DMS53 treated with DMSO at 0.1 percent for 48 hours (cell line): ENCODE data around the gene FXYD3.

Source experiments
- DNase-seq: peaks from one replicate; lab custom pipeline; 2025; ENCODE audit not compliant: unreplicated experiment; lab: John Stamatoyannopoulos, UW

The FXYD3 gene

DNA sequence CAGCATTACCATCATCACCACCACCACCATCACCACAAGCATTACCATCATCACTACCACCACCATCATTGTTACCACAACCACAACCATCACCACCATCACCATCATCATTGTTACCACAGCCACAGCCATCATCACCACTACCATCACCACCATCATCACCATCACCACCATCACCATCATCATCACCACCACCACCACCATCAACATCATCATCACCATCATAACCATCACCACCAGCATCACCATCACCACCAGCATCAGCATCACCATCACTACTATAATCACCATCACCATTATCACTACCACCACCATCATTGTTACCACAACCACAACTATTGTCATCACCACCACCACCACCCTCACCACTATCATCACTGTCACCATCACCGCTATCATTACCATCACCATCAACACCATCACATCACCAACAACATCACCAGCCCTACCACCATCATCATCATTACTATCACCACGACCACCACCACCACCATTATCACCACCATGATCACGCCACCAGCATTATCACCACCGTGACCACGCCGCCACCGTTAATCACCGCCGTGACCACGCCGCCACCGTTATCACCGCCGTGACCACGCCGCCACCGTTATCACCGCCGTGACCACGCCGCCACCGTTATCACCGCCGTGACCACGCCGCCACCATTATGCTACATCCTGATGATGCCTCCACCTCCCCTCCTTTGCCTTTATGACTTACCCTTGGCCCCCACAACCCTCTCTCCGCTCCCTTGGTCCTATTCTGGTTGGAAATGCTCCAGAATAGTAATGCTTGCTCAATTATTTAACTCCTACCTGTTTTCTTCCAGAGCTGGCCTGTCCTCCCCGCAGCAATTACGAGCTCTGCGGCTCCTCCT, 10.0 kb upstream of the FXYD3 start:
- DNase-seq = no peak

GRCh38 chr19:35106291-35106583, 9.4 kb upstream of the FXYD3 start:
- DNase-seq = no peak

- DNase-seq = no peak
These were observed 8.6 kb upstream of the FXYD3 start for GRCh38 chr19:35106898-35107541.

- no peak for DNase-seq
These were observed 8.1 kb upstream of the FXYD3 start for GRCh38 chr19:35107545-35107944.

DNA sequence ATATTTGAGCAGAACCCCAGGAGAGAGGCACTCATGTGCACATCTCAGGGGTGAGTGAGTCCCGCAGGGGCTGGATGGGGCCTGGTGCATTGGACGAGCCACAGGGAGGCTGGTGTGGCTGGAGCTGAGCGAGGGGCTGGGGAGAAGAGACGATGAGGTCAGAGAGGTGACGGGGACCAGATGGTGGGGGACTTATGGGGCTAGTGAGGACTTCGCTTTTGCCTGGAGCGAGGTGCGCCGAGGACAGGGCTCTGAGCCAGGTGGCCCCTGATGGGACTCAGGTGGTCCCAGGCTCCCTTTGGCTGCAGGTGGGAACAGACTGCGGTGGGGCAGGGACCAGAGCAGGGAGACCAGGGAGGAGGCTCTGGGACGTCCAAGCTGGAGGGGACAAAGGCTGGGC, 6.9 kb upstream of the FXYD3 start:
- DNase-seq = no peak

DNA sequence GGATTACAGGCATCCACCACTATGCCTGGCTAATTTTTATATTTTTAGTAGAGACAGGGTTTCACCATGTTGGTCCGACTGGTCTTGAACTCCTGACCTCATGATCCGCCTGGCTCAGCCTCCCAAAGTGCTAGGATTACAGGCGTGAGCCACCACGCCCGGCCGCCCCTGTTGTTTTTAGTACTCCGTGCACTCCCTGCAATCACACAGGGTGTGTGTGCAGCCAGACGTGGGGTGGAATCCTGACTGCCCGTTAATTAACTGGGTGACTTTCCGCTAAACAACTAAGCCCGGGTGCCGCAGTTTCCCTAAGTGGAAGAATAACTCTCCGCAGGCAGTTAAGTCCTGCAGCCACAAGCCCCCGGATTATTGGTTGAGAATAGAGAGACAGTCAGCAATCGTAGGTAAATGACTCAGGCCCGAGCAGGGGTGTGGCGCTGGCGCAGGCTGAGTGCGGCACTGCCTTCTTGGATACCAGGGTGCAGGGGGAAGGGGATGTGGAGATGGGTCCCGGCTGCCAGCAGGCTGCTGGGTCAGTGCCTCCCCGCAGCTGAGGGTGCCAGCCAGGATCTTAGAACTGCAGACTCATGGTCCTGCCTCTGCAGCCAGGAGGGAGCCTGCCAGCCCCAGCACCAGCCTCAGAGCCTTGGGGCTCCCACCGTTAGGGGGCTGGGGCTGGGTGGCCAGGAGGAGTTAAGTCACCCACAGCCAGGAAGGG, 6.1 kb upstream of the FXYD3 start:
- DNase-seq = no peak

DNA sequence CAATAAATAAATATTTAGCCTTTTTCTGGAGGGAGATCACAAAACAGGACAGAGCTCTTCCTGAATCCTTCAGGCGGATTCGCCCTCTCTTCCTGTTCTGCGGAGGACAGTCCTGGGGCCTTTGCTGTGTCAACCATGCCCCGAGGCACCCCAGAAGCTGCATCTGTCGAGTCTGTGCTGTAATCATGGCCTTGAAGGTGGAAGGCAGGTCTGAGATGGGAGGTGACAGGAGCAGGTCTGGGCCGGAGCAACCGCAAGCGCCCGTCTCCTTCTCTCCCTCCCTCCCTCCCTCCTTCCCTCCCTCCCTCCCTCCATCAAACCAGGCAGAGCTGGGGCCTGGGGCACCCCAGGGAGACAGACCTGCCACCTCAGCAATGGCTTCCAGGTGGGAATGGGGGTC, 4.6 kb upstream of the FXYD3 start:
- no peak for DNase-seq

DNA sequence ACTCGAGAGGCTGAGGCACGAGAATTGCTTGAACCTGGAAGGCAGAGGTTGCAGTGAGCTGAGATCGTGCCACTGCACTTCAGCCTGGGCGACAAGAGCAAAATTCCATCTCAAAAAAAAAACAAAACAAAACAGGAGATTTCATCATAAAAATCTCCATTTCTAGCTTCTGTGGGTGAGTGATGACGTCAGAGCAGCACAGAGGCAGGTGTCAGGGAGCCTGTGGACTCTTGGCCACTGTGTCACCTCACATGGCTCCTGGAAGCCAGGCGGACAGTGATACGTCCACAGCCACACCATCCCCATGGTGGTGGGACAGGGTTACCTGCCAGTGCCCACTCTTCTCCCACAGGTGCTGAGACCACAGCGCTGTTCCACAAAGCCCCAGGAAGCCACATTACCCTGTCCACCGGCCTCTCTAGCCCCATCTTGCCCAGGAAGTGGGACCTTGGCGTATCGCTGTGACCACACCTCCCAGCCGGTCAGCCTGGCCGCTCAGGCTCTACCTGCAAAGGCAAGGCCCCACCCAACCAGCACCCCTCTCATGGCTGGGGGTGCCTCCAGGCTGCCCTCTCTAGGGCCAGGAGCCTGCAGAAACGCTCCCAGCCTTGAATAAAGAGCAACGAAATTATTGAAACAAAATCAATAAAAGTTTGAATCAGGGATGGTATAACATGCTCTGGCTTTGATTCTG, 2.5 kb upstream of the FXYD3 start:
- DNase-seq = no peak

- peak; percentile 25 for DNase-seq
These were observed 1.1 kb upstream of the FXYD3 start for GRCh38 chr19:35114353-35115176.

GRCh38 chr19:35116072-35116801, 614 bp downstream of the FXYD3 start:
- DNase-seq = no peak

DNA sequence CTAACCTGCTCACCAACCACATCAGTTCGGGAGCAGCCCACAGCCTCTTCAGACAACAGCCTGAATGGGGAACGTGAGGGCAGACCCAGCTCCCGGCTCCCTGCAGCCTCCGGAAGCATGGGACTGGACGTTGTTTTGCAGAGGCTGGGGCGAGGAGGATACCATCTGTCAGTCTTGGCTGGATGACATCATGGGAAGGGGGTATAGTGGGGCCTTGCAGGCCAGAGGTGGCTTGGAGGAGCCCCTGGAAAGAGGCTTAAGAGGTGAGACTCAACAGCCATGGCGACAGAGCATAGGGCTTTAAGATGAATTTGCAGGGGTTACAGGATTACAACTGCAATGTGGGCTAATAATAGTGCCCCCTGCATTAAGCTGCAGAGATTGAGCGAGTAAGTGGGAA, 1.5 kb downstream of the FXYD3 start:
- DNase-seq = no peak

- no peak for DNase-seq
These were observed 2.2 kb downstream of the FXYD3 start for GRCh38 chr19:35117799-35118198.

DNA sequence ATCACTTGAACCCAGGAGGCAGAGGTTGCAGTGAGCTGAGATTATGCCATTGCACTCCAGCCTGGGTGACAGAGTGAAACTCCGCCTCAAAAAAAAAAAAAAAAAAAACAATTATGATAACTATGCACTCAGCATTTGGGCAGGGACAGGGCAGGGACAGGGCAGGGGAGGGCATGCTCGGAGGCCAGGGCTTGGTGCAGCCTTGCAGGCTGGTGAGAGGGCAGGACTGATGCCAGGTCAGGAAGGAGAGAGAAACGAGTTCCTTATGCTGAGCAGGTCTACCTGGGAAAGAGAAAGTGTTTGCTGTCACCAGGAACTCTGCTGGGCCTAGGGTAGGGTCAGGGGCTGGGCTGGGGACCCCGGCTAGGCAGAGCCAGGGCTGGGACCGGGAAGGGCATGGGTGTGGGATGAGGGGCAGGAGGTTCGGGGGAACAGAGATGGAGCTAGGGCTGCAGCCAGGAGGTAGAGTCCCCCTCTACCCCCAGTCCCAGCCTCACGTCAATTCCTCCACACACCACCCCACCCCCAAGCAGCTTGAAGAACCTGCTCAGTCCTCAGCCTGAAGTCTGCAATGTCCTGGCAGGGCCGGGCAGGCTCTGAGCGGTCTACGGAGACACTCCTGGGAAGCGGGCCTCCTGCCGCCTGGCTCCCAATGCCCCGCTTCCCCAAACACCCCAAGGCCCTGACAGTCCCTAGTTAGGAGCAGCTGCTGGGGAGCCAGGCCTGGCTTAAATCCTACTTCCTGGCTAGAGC, 2.8 kb downstream of the FXYD3 start:
- no peak for DNase-seq

DNA sequence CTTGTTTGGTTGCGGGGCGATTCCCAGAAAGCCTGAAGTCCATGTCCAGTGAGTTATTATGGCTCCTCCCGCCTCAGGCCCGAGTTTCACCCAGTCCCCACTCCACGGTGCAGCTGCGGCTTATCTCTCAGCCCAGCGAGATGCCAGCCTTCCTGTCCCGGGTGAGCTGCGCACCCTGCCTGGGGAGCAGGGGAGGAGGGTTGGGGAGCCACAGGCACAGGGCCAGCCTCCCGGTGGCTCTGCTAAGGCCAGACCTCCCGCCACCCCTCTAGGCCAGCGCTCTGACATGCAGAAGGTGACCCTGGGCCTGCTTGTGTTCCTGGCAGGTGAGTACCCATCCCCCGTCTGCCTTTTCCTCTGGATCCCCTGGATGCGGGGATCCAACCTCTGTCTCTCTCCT, 3.5 kb downstream of the FXYD3 start:
- DNase-seq = no peak

GRCh38 chr19:35119578-35120155, 4.0 kb downstream of the FXYD3 start:
- DNase-seq = no peak

DNA sequence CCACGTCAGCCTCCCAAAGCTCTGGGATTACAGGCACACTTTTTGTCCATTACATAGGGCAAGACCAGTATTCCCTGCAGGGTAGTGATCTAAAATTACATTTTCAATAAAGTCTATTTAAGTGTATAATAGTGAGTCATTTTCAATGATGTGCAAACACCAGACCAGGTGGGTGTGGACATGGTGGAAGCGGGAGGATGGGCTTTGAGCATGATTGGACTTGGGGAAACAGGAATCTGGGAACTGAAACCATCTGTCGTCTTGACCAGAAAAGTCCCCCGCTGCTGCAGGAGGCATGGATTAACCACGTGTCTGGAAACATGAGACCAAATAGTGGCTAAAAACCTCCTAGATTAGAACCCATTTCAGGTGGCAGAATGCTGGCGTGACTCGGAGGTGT, 4.9 kb downstream of the FXYD3 start:
- DNase-seq = peak; percentile 74

GRCh38 chr19:35120898-35121297, 5.3 kb downstream of the FXYD3 start:
- no peak for DNase-seq

DNA sequence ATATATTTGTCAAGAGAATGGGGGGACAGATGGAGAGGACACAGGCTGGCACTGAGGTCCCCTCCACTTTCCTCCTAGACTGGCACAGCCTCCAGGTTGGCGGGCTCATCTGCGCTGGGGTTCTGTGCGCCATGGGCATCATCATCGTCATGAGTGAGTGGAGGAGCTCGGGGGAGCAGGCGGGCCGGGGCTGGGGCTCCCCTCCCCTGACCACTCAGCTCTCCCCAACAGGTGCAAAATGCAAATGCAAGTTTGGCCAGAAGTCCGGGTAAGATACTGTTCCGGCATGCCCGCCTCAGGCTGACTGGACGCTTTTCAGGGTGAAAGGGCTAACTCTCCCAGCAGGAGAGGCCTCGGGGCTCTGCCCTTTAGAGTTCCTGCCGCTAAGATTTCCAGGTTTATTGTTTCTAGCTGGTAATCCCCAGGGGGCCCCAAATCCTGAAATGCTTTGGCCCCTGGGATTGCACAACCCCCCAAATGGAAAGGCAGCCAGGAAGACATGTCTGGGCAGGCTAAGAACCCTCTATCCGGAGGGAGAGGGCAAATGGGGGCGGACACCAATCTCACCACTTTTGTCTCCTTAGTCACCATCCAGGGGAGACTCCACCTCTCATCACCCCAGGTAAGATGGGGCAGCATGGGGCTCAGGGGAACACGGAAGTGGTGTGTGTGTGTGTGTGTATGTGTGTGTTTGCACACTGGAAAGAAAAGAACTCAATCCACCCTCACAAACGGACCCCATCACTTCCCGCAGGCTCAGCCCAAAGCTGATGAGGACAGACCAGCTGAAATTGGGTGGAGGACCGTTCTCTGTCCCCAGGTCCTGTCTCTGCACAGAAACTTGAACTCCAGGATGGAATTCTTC, 7.3 kb downstream of the FXYD3 start:
- no peak for DNase-seq
